Psoas muscle (tissue), 8 donors: Measurements from ENCODE around the gene MED1. TPM values are rescaled to one million over a fixed set of nuclear protein-coding genes. Genes with fewer than 3 reads are reported as not detected.

Experiments used
- ATAC-seq, 4 donors: fragments of 200-7000 bp; cut with Tn5 transposase; one replicate each; pipeline ENCODE4 v1.9.1; 2020; ENCODE audit warnings: moderate library complexity in 3 of 4, mild to moderate bottlenecking in 2 of 4
- DNase-seq, 2 donors: peaks; one replicate each; pipeline ENCODE4 v3.0.0-alpha.2; 2020
- H3K27ac ChIP-seq: fragments of 200-600 bp; one replicate; pipeline ENCODE4 v1.8.0; 2022
- H3K27me3 ChIP-seq, 3 donors: fragments of 200-600 bp in 1 of 3; one replicate each; pipeline versions ENCODE4 v1.6.1 to v1.8.0; 2013 to 2022; ENCODE audit warnings: low read length in 2 of 3, mild to moderate bottlenecking in 2 of 3, moderate library complexity in 1 of 3; ENCODE audit not compliant: insufficient read depth in 3 of 3
- H3K36me3 ChIP-seq, 2 donors: fragments of 200-600 bp in 1 of 2; one replicate each; pipeline versions ENCODE4 v1.6.1 to v1.8.0; 2013 to 2022; ENCODE audit warnings: low read depth in 1 of 2, mild to moderate bottlenecking in 1 of 2, moderate library complexity in 1 of 2; ENCODE audit not compliant: insufficient read depth in 1 of 2
- H3K4me1 ChIP-seq: fragments of 200-600 bp; one replicate; pipeline ENCODE4 v1.8.0; 2022
- H3K4me3 ChIP-seq: fragments of 200-600 bp; one replicate; pipeline ENCODE4 v1.8.0; 2022; ENCODE audit warnings: mild to moderate bottlenecking
- H3K9me3 ChIP-seq: fragments of 200-600 bp; one replicate; pipeline ENCODE4 v1.8.0; 2022
- WGBS, 3 donors: extraction: QIAGEN DNeasy Blood & Tissue Kit; methylation state at CpG; one replicate each; pipeline versions ENCODE4 v1.1.6 to v1.1.7; 2013; 5-methylcytosine and 5-hydroxymethylcytosine counted together
- intact Hi-C, 2 donors: fragments of 100-400 bp; cut with DNase I; formaldehyde crosslinking; loops; one replicate each; pipeline versions ENCODE4 v1.11.0 to v1.14.2; 2022
- polyA plus RNA-seq, 3 donors: library from polyadenylated mRNA; stranded (reverse); fragments of 200-250 nt; gene quantifications; one replicate each; pipeline ENCODE4 v1.2.3, GENCODE V29; 2013
- total RNA-seq, 4 donors: library from RNA; stranded (reverse); fragmentation: NEBNext Ultra II Directional in 2 of 4; extraction: Animal tissue kit (Norgen Biotek cat#: 25700) in 2 of 4; gene quantifications; one replicate each; pipeline versions ENCODE4 v1.2.1 to v1.2.4, GENCODE V29; 2021 to 2023
- TF ChIP-seq, protein P1 (sequence below): fragments of 200-600 bp; IDR thresholded peaks from one replicate; pipeline ENCODE4 v1.8.0; 2022; ENCODE audit warnings: antibody characterized with exemption
- donor health status: healthy with polysubstance abuse.
- donor health status: DM: no; HTN: no; CAD: no; lungs with moderate emphysema.
- donor health status: Bipolar disorder and iron deficiency.
- donor health status: healthy.
- donor health status: DM: yes; HTN: yes; CAD: no.
- donor health status: DM: no; HTN: no; CAD: no.
- donor health status: DM: no; HTN: no; CAD: no.
- donor health status: DM: yes; HTN: yes; CAD: no.

Gene MED1
- total and polyA plus RNA-seq, 7 donors, result 6.2 to 28.5 (median 19.2) TPM

DNA sequence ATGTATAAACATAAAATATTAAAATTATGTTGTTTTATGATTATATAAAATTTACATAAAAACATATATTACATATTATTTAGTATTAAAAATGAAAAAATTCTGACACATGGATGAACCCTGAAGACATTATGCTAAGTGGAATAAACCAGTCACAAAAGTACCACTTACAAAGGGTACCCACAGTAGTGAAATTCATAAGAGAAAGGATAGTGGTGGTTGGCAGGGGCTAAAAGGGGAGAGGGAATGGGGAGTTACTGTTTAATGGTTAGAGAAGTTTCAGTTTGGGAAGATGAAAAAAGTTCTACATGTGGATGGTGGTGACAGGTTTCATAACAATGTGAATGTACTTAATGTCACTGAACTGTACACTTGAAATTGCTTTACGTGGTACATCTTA lies 91.1 kb downstream of the MED1 start:
- Histone ChIP-seq H3K27me3 (no peaks in the 10 kb centered on the region), H3K4me3 (no peak overlapping the region), H3K27ac (no peak overlapping the region), H3K36me3 (no peaks in the 10 kb centered on the region), H3K9me3 (no peaks in the 10 kb centered on the region), H3K4me1 (peaks cover 27% of the 10 kb centered on the region)
- DNase-seq (no peak), ATAC-seq (no peak)
- WGBS, 3 donors, result 73 to 92% (median 86%) methylated on average over 1 of the region's 1 CpG
- TF ChIP-seq, protein P1, sequence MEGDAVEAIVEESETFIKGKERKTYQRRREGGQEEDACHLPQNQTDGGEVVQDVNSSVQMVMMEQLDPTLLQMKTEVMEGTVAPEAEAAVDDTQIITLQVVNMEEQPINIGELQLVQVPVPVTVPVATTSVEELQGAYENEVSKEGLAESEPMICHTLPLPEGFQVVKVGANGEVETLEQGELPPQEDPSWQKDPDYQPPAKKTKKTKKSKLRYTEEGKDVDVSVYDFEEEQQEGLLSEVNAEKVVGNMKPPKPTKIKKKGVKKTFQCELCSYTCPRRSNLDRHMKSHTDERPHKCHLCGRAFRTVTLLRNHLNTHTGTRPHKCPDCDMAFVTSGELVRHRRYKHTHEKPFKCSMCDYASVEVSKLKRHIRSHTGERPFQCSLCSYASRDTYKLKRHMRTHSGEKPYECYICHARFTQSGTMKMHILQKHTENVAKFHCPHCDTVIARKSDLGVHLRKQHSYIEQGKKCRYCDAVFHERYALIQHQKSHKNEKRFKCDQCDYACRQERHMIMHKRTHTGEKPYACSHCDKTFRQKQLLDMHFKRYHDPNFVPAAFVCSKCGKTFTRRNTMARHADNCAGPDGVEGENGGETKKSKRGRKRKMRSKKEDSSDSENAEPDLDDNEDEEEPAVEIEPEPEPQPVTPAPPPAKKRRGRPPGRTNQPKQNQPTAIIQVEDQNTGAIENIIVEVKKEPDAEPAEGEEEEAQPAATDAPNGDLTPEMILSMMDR, result no peak
- intact Hi-C loops, result no loop called here

DNA sequence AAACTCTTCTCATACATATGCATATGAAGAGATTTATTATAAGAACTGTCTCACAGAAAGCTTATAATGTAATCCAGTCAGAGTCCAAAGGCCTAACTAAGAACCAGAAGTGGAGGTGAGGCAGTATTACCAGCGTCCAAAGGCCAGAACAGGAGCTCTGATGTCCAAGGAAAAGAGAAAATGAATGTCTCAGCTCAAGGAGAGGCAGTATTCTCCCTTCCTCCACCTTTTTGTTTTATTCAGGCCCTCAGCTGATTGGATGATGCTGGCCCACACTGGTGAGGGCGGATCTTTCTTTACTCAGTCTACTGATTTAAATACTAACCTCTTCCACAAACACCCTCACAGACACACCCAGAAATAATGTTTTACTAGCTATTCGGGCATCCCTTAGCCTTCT lies 93.1 kb downstream of the MED1 start:
- Histone ChIP-seq H3K36me3 (no peaks in the 10 kb centered on the region), H3K4me3 (no peak overlapping the region), H3K27ac (no peak overlapping the region), H3K9me3 (no peaks in the 10 kb centered on the region), H3K4me1 (peaks cover 33% of the 10 kb centered on the region), H3K27me3 (no peaks in the 10 kb centered on the region)
- ATAC-seq, result no peak
- DNase-seq, result no peak
- intact Hi-C loops, result no loop called here
- WGBS, 3 donors, result 65 to 89% (median 78%) methylated on average over 3 of the region's 3 CpGs
- TF ChIP-seq, protein P1, result no peak

DNA sequence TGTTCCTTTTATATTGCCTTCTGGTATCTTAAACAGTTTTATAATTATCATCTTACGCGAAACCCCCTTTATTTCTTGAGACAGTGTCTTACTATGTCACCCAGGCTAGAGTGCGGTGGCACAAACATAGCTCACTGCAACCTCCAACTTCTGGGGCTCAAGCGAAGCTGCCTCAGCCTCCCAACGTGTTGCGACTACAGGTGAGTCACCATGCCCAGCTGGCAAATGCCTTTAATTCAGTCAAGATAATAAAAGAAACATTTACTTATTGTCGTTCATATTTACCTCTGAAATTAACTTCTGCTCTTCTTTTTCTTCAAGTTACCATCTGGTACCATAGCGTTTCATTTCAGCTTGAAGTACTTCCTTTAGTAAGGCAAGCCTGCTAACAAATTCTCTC lies 93.6 kb downstream of the MED1 start:
- intact Hi-C loops, result no loop called here
- no peak overlapping the region for H3K27ac ChIP-seq
- H3K4me1 ChIP-seq, result peaks cover 33% of the 10 kb centered on the region
- DNase-seq (no peak), ATAC-seq (no peak)
- no peaks in the 10 kb centered on the region for H3K9me3 ChIP-seq
- H3K4me3 ChIP-seq, result no peak overlapping the region
- WGBS, 3 donors, result 86 to 93% (median 86%) methylated on average over 8 of the region's 8 CpGs
- H3K36me3 ChIP-seq, result no peaks in the 10 kb centered on the region
- no peaks in the 10 kb centered on the region for H3K27me3 ChIP-seq
- TF ChIP-seq, protein P1, result no peak

Other genes starting within 250 kb of the MED1 start
- gene STAC2, start 225.3 kb downstream of the MED1 start, total RNA-seq, result 1 to 10 TPM in 1 of 4 donors, under 1 TPM in 2, not detected in 1; 0.07 to 1.2 (median 0.38) TPM
- gene STAC2, start 225.3 kb downstream of the MED1 start, polyA plus RNA-seq, result under 1 TPM; 0.13 to 0.35 (median 0.29) TPM
- gene FBXL20, start 49.6 kb downstream of the MED1 start, total RNA-seq, result 1 to 10 TPM; 8.0 to 8.7 (median 8.2) TPM
- gene FBXL20, start 49.6 kb downstream of the MED1 start, polyA plus RNA-seq, result 1 to 10 TPM in 2 of 3 donors, under 1 TPM in 1; 0.89 to 3.7 (median 3.0) TPM
- 10 to 100 TPM; 17.8 to 25.3 (median 21.7) TPM for gene CDK12, start 10.2 kb upstream of the MED1 start, total RNA-seq
- 10 to 100 TPM in 1 of 3 donors, 1 to 10 TPM in 2; 3.5 to 13.8 (median 6.1) TPM for gene CDK12, start 10.2 kb upstream of the MED1 start, polyA plus RNA-seq
- not detected for gene NEUROD2, start 156.7 kb upstream of the MED1 start, total RNA-seq
- under 1 TPM in 1 of 3 donors, not detected in 2; 0.01 TPM for gene NEUROD2, start 156.7 kb upstream of the MED1 start, polyA plus RNA-seq
- under 1 TPM in 3 of 4 donors, not detected in 1; 0.21 to 0.42 (median 0.23) TPM for gene PPP1R1B, start 175.7 kb upstream of the MED1 start, total RNA-seq
- 1 to 10 TPM in 1 of 3 donors, under 1 TPM in 2; 0.10 to 1.6 (median 0.35) TPM for gene PPP1R1B, start 175.7 kb upstream of the MED1 start, polyA plus RNA-seq
- 10 to 100 TPM; 22.5 to 32.6 (median 26.1) TPM for gene STARD3, start 185.9 kb upstream of the MED1 start, total RNA-seq
- 10 to 100 TPM; 33.0 to 62.8 (median 47.9) TPM for gene STARD3, start 185.9 kb upstream of the MED1 start, polyA plus RNA-seq
- 1,000 to 10,000 TPM; 3,389 to 5,818 (median 3,842) TPM for gene TCAP, start 214.1 kb upstream of the MED1 start, total RNA-seq
- 1,000 to 10,000 TPM; 2,116 to 7,047 (median 2,671) TPM for gene TCAP, start 214.1 kb upstream of the MED1 start, polyA plus RNA-seq
- gene PNMT, start 217.2 kb upstream of the MED1 start, total RNA-seq, result 10 to 100 TPM in 2 of 4 donors, 1 to 10 TPM in 2; 5.9 to 15.3 (median 11.8) TPM
- 10 to 100 TPM in 1 of 3 donors, 1 to 10 TPM in 2; 6.0 to 13.0 (median 6.8) TPM for gene PNMT, start 217.2 kb upstream of the MED1 start, polyA plus RNA-seq
- 1 to 10 TPM; 4.5 to 7.9 (median 6.7) TPM for gene PGAP3, start 236.8 kb upstream of the MED1 start, total RNA-seq
- gene PGAP3, start 236.8 kb upstream of the MED1 start, polyA plus RNA-seq, result 1 to 10 TPM; 1.4 to 4.2 (median 3.3) TPM
- 10 to 100 TPM; 20.4 to 24.9 (median 21.1) TPM for gene ERBB2, start 248.8 kb upstream of the MED1 start, total RNA-seq
- 10 to 100 TPM in 1 of 3 donors, 1 to 10 TPM in 2; 4.0 to 11.1 (median 9.2) TPM for gene ERBB2, start 248.8 kb upstream of the MED1 start, polyA plus RNA-seq